ENCODE measurements around the gene FADS3. TPM values are rescaled to one million over a fixed set of nuclear protein-coding genes. Genes with fewer than 3 reads are reported as not detected.

Gene FADS3
- total and polyA plus RNA-seq, 2 of the 4 experiments (the other 2 are of a cell fraction): 54.5 to 110 TPM

DNA sequence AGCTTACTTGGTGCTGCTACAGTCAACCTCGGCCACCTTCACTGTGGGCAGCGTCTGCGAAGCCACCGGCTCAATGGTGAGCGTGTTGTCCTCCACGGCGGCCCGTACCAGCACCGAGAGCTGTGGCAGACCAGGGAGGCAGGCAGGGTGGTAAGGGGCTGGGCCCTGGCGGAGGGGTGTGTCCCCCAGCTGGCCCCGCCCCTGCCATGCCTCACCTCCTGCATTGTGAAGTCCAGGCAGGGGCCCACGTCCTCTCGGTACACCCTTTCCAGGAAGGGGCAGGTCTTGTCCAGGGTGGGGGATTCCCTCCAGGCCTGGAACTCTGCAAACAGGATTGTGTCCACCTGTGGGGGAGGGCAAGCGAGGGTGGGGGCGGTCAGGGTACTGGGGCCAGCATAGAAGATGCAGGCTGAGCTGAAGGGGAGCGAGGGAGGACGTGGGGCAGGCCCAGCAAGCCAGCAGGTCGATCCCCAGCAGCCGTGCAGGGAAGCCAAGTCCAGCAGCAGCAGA is 13.2 kb upstream of the FADS3 start:
- Histone ChIP-seq H3K56ac (ENCODE audit: extremely low read depth, insufficient read depth, low read length) (no peak overlapping the region), H3K27me3 (ENCODE audit: control insufficient read depth, insufficient read depth, low read length) (no peaks in the 10 kb centered on the region), H4K20me1 (ENCODE audit: insufficient read depth, low read length) (no peaks in the 10 kb centered on the region), H3K4me3 (ENCODE audit: insufficient read depth, low read depth, low read length) (no peak overlapping the region), H3K4ac (ENCODE audit: low read depth, low read length) (no peak overlapping the region), H3K27ac (ENCODE audit: insufficient read depth, low read length) (no peak overlapping the region), H3K4me1 (ENCODE audit: control insufficient read depth, insufficient read depth, low read length) (no peaks in the 10 kb centered on the region), H3K79me1 (ENCODE audit: low read depth in 1 of 2, low read length in 2 of 2) (no peaks in the 10 kb centered on the region), H2BK15ac (ENCODE audit: low read depth, low read length) (no peak overlapping the region), H3K4me2 (ENCODE audit: low read depth, low read length) (no peak overlapping the region), H2AFZ (replicated peaks; ENCODE audit: low read length, poor library complexity) (no peak overlapping the region), H4K91ac (ENCODE audit: insufficient read depth, low read depth, low read length) (no peak overlapping the region), H3K14ac (replicated peaks; ENCODE audit: low read depth, low read length) (no peak overlapping the region), H2BK5ac (ENCODE audit: low read depth, low read length, poor library complexity, severe bottlenecking) (no peak overlapping the region), H4K5ac (ENCODE audit: low read depth, low read length) (no peak overlapping the region), H3K36me3 (ENCODE audit: control insufficient read depth, insufficient read depth, low read length) (peaks cover 1% of the 10 kb centered on the region; the same call in 1 of the 2 replicates), H3K23ac (ENCODE audit: low read depth, low read length) (no peak overlapping the region), H2AK5ac (ENCODE audit: low read depth, low read length) (no peak overlapping the region), H3K9ac (ENCODE audit: low read depth, low read length) (no peak overlapping the region), H2AK9ac (replicated peaks; ENCODE audit: low read depth, low read length, poor library complexity) (no peak overlapping the region), H4K8ac (ENCODE audit: low read depth in 2 of 2, low read length in 2 of 2) (no peak overlapping the region), H3K18ac (ENCODE audit: low read depth, low read length) (no peak overlapping the region), H3K9me3 (ENCODE audit: control insufficient read depth, insufficient read depth, low read length) (no peaks in the 10 kb centered on the region), H3K9me1 (ENCODE audit: insufficient read depth, low read length) (no peaks in the 10 kb centered on the region), H2BK120ac (ENCODE audit: low read depth, low read length) (no peak overlapping the region), H2BK20ac (ENCODE audit: low read depth, low read length) (no peak overlapping the region)
- no TSS peak for BruUV-seq (replicated peaks)
- no peak for TF ChIP-seq NFE2L2 (IDR thresholded peaks at IDR 0.05; ENCODE audit: low read depth, low read length)
- TF ChIP-seq CHD1 (IDR thresholded peaks at IDR 0.05; ENCODE audit: low read depth, low read length): no peak
- TF ChIP-seq MAFK (IDR thresholded peaks at IDR 0.05; ENCODE audit: low read depth, low read length): no peak
- TF ChIP-seq CEBPB (IDR thresholded peaks at IDR 0.05; ENCODE audit: low read depth, low read length): no peak
- TF ChIP-seq POLR2A (IDR thresholded peaks at IDR 0.05; ENCODE audit: low read depth, low read length): no peak
- no peak for TF ChIP-seq FOS (IDR thresholded peaks at IDR 0.05; ENCODE audit: low read depth, low read length)
- TF ChIP-seq, protein P1, sequence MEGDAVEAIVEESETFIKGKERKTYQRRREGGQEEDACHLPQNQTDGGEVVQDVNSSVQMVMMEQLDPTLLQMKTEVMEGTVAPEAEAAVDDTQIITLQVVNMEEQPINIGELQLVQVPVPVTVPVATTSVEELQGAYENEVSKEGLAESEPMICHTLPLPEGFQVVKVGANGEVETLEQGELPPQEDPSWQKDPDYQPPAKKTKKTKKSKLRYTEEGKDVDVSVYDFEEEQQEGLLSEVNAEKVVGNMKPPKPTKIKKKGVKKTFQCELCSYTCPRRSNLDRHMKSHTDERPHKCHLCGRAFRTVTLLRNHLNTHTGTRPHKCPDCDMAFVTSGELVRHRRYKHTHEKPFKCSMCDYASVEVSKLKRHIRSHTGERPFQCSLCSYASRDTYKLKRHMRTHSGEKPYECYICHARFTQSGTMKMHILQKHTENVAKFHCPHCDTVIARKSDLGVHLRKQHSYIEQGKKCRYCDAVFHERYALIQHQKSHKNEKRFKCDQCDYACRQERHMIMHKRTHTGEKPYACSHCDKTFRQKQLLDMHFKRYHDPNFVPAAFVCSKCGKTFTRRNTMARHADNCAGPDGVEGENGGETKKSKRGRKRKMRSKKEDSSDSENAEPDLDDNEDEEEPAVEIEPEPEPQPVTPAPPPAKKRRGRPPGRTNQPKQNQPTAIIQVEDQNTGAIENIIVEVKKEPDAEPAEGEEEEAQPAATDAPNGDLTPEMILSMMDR (conservative IDR thresholded peaks at IDR 0.05; ENCODE audit: low read depth, low read length): no peak
- TF ChIP-seq RAD21 (IDR thresholded peaks at IDR 0.05; ENCODE audit: low read length): no peak
- TF ChIP-seq, protein P2, sequence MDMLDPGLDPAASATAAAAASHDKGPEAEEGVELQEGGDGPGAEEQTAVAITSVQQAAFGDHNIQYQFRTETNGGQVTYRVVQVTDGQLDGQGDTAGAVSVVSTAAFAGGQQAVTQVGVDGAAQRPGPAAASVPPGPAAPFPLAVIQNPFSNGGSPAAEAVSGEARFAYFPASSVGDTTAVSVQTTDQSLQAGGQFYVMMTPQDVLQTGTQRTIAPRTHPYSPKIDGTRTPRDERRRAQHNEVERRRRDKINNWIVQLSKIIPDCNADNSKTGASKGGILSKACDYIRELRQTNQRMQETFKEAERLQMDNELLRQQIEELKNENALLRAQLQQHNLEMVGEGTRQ (IDR thresholded peaks at IDR 0.05; ENCODE audit: low read depth, low read length): no peak
- TF ChIP-seq, protein P3, sequence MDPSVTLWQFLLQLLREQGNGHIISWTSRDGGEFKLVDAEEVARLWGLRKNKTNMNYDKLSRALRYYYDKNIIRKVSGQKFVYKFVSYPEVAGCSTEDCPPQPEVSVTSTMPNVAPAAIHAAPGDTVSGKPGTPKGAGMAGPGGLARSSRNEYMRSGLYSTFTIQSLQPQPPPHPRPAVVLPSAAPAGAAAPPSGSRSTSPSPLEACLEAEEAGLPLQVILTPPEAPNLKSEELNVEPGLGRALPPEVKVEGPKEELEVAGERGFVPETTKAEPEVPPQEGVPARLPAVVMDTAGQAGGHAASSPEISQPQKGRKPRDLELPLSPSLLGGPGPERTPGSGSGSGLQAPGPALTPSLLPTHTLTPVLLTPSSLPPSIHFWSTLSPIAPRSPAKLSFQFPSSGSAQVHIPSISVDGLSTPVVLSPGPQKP (IDR thresholded peaks at IDR 0.05; ENCODE audit: borderline replicate concordance, low read depth, low read length): no peak
- no peak for TF ChIP-seq BHLHE40 (IDR thresholded peaks at IDR 0.05; ENCODE audit: low read depth, low read length)
- no peak for TF ChIP-seq MXI1 (IDR thresholded peaks at IDR 0.05; ENCODE audit: borderline replicate concordance, low read depth, low read length)
- TF ChIP-seq RCOR1 (IDR thresholded peaks at IDR 0.05; ENCODE audit: insufficient replicate concordance, low read length): no peak
- no peak for TF ChIP-seq MAZ (IDR thresholded peaks at IDR 0.05; ENCODE audit: borderline replicate concordance, low read depth, low read length)
- no peak for TF ChIP-seq SMC3 (IDR thresholded peaks at IDR 0.05; ENCODE audit: low read depth, low read length)
- TF ChIP-seq RFX5 (IDR thresholded peaks at IDR 0.05; ENCODE audit: low read depth, low read length): no peak
- in situ Hi-C loops (cut with MboI; ENCODE audit: low sequenced_read_pairs) (no loop called here), intact Hi-C loops (cut with micrococcal nuclease) (no loop called here), dilution Hi-C loops (cut with HindIII; ENCODE audit: low sequenced_read_pairs, unreplicated experiment) (no loop called here)
- no peak for DNase-seq
- ChIA-PET CTCF (interaction anchor here (1.0 to 3.7 kb wide), 2 partner anchors 177 to 204 kb away, joined by 3 to 13 read pairs; no protein-coding TSS in a partner anchor), POLR2A (ENCODE audit: unreplicated experiment) (no interaction called here)
- no peak for ATAC-seq (ENCODE audit: low read depth)
- WGBS, 2 experiments (ENCODE audit: extremely low coverage in 2 of 2, insufficient read length in 1 of 2): 51% methylated on average over 11 of the region's 19 CpGs; no CpG with 5 or more reads in 1 of the 2 experiments
